H1 (cell line): ENCODE data around the gene SNRK. TPM values are rescaled to one million over a fixed set of nuclear protein-coding genes. Genes with fewer than 3 reads are reported as not detected.

Source experiments
- CTCF ChIA-PET: fragments of 300-600 bp; sonication (Branson Sonifier 250); formaldehyde crosslinking; loops from one replicate; lab custom pipeline; 2021; ENCODE audit not compliant: partially characterized antibody; lab: Charles Lee
- POLR2A ChIA-PET: fragments of 300-600 bp; sonication (Branson Sonifier 250); formaldehyde crosslinking; loops from one replicate; lab custom pipeline; 2021; ENCODE audit warnings: inconsistent platforms; ENCODE audit not compliant: partially characterized antibody; lab: Charles Lee
- DNase-seq, 2 experiments: peaks; one replicate each; pipeline versions ENCODE4 v3.0.0 to v3.0.0-alpha.2; 2010 to 2022; ENCODE audit warnings: low spot score in 2 of 2, low read depth in 1 of 2, mixed read lengths in 1 of 2
- FAIRE-seq: peaks from 2 replicates; lab custom pipeline; 2011; peaks lifted over from hg19 to GRCh38; lab: Jason Lieb, UNC
- H2AFZ ChIP-seq: 2 replicates; pipeline ENCODE4 v1.8.1; 2012; ENCODE audit warnings: low read length, inconsistent platforms
- H2AK5ac ChIP-seq: 2 replicates; pipeline ENCODE4 v1.6.1; 2013; ENCODE audit warnings: low read depth, low read length
- H2BK120ac ChIP-seq: replicated peaks from 2 replicates; pipeline ENCODE3; 2013; ENCODE audit warnings: low read depth, low read length, inconsistent platforms
- H2BK12ac ChIP-seq: 2 replicates; pipeline ENCODE4 v1.6.1; 2013; ENCODE audit warnings: low read depth, low read length
- H2BK15ac ChIP-seq: 2 replicates; pipeline ENCODE4 v1.6.1; 2013; ENCODE audit warnings: low read length
- H2BK20ac ChIP-seq: 2 replicates; pipeline ENCODE4 v1.6.1; 2013; ENCODE audit warnings: low read length
- H2BK5ac ChIP-seq: 2 replicates; pipeline ENCODE4 v1.6.1; 2013; ENCODE audit warnings: low read depth, low read length
- H3K14ac ChIP-seq: 2 replicates; pipeline ENCODE4 v1.6.1; 2013; ENCODE audit warnings: inconsistent platforms; ENCODE audit not compliant: insufficient read length
- H3K18ac ChIP-seq: 2 replicates; pipeline ENCODE4 v1.6.1; 2013; ENCODE audit warnings: low read length; ENCODE audit errors: extremely low read depth
- H3K23ac ChIP-seq: 2 replicates; pipeline ENCODE4 v1.6.1; 2013; ENCODE audit warnings: inconsistent platforms; ENCODE audit not compliant: insufficient read length
- H3K23me2 ChIP-seq: 2 replicates; pipeline ENCODE4 v1.6.1; 2013; ENCODE audit warnings: low read depth, low read length
- H3K27ac ChIP-seq: 2 replicates; pipeline ENCODE4 v1.6.1; 2011; ENCODE audit warnings: low read depth, low read length, inconsistent platforms
- H3K27me3 ChIP-seq, 4 experiments: replicated peaks in 1 of 4; 1 replicate in 1 of 4; 2 replicates in 3 of 4; pipeline versions ENCODE4 v1.6.1 to v1.8.1; 2011 to 2013; ENCODE audit warnings: low read length in 3 of 4, mild to moderate bottlenecking in 3 of 4, inconsistent platforms in 2 of 4, mixed read lengths in 2 of 4, moderate library complexity in 1 of 4; ENCODE audit not compliant: control insufficient read depth in 3 of 4, insufficient read depth in 3 of 4; ENCODE audit errors: extremely low read depth in 1 of 4
- H3K36me3 ChIP-seq, 4 experiments: 2 replicates each; pipeline versions ENCODE4 v1.6.1 to v1.8.1; 2011 to 2013; ENCODE audit warnings: mild to moderate bottlenecking in 4 of 4, low read length in 3 of 4, moderate library complexity in 2 of 4, control low read depth in 1 of 4, inconsistent platforms in 1 of 4; ENCODE audit not compliant: insufficient read depth in 4 of 4, control insufficient read depth in 2 of 4
- H3K4ac ChIP-seq: replicated peaks from 2 replicates; pipeline ENCODE3; 2013; ENCODE audit warnings: low read length, low read depth, mixed read lengths, inconsistent platforms; ENCODE audit not compliant: insufficient read length
- H3K4me1 ChIP-seq, 4 experiments: replicated peaks in 1 of 4; 1 replicate in 1 of 4; 2 replicates in 3 of 4; pipeline versions ENCODE4 v1.6.1 to v1.8.1; 2011 to 2013; ENCODE audit warnings: low read length in 3 of 4, inconsistent platforms in 2 of 4, mixed read lengths in 1 of 4; ENCODE audit not compliant: insufficient read depth in 4 of 4, control insufficient read depth in 3 of 4
- H3K4me2 ChIP-seq, 2 experiments: 2 replicates each; pipeline versions ENCODE4 v1.6.1 to v1.8.1; 2011 to 2013; ENCODE audit warnings: low read depth in 2 of 2, low read length in 2 of 2, control low read depth in 1 of 2, inconsistent platforms in 1 of 2, mild to moderate bottlenecking in 1 of 2; ENCODE audit not compliant: insufficient read depth in 1 of 2
- H3K4me3 ChIP-seq, 4 experiments: fragments of 200-600, 300-600 bp in 1 of 4; sonication (generic), shearing (Covaris generic), sonication (Bioruptor Twin) in 1 of 4; 2 replicates each; pipeline versions ENCODE4 v1.5.1 to v1.8.1; 2011 to 2016; ENCODE audit warnings: low read length in 4 of 4, low read depth in 3 of 4, control low read depth in 2 of 4, inconsistent platforms in 2 of 4, mild to moderate bottlenecking in 2 of 4, mixed read lengths in 1 of 4, moderate library complexity in 1 of 4; ENCODE audit not compliant: insufficient read depth in 2 of 4; ENCODE audit errors: extremely low read depth in 1 of 4
- H3K56ac ChIP-seq: replicated peaks from 2 replicates; pipeline ENCODE3; 2013; ENCODE audit warnings: low read depth, mild to moderate bottlenecking, mixed read lengths, low read length, inconsistent platforms; ENCODE audit not compliant: insufficient read length
- H3K79me1 ChIP-seq: 2 replicates; pipeline ENCODE4 v1.6.1; 2013; ENCODE audit warnings: low read depth, low read length, control low read depth
- H3K79me2 ChIP-seq, 2 experiments: 2 replicates each; pipeline versions ENCODE4 v1.6.1 to v1.8.1; 2012 to 2013; ENCODE audit warnings: low read length in 2 of 2, mild to moderate bottlenecking in 2 of 2, inconsistent platforms in 1 of 2; ENCODE audit not compliant: insufficient read depth in 2 of 2, control insufficient read depth in 1 of 2
- H3K9ac ChIP-seq, 4 experiments: replicated peaks in 1 of 4; 1 replicate in 1 of 4; 2 replicates in 3 of 4; pipeline versions ENCODE4 v1.6.1 to v1.8.1; 2011 to 2013; ENCODE audit warnings: low read depth in 3 of 4, low read length in 3 of 4, control low read depth in 2 of 4, mild to moderate bottlenecking in 2 of 4, moderate library complexity in 2 of 4, inconsistent platforms in 1 of 4; ENCODE audit errors: extremely low read depth in 1 of 4
- H3K9me3 ChIP-seq, 2 experiments: 2 replicates each; pipeline versions ENCODE4 v1.6.1 to v1.8.1; 2012 to 2013; ENCODE audit warnings: mild to moderate bottlenecking in 2 of 2, moderate library complexity in 2 of 2, control low read depth in 1 of 2, inconsistent platforms in 1 of 2, low read depth in 1 of 2, low read length in 1 of 2, mixed read lengths in 1 of 2; ENCODE audit not compliant: insufficient read depth in 2 of 2
- H4K20me1 ChIP-seq, 2 experiments: replicated peaks in 1 of 2; 2 replicates each; pipeline versions ENCODE3 to v1.8.1; 2011 to 2013; ENCODE audit warnings: inconsistent platforms in 2 of 2, low read length in 2 of 2, mild to moderate bottlenecking in 1 of 2; ENCODE audit not compliant: insufficient read depth in 2 of 2, control insufficient read depth in 1 of 2
- H4K5ac ChIP-seq: 2 replicates; pipeline ENCODE4 v1.6.1; 2013; ENCODE audit warnings: low read length, low read depth, mixed read lengths, inconsistent platforms; ENCODE audit not compliant: insufficient read length
- H4K8ac ChIP-seq: 2 replicates; pipeline ENCODE4 v1.8.0; 2013; ENCODE audit warnings: mild to moderate bottlenecking, moderate library complexity, low read length, inconsistent platforms; ENCODE audit not compliant: insufficient read depth; ENCODE audit errors: extremely low read depth
- H4K91ac ChIP-seq: replicated peaks from 2 replicates; pipeline ENCODE3; 2013; ENCODE audit warnings: low read length, mixed read lengths, inconsistent platforms; ENCODE audit not compliant: insufficient read length
- ASH2L ChIP-seq: fragments of 200-600, 300-600 bp; sonication (generic); IDR thresholded peaks from one replicate; pipeline ENCODE4 v1.7.1; 2017; ENCODE audit warnings: low read length
- HDAC6 ChIP-seq: IDR thresholded peaks from one replicate; pipeline ENCODE4 v1.7.1; 2012; ENCODE audit warnings: low read depth, mild to moderate bottlenecking, inconsistent platforms, low read length, moderate library complexity
- MAX ChIP-seq: IDR thresholded peaks from 2 replicates; pipeline ENCODE4 v1.6.1; 2012; ENCODE audit warnings: inconsistent platforms
- NANOG ChIP-seq: IDR thresholded peaks from 2 replicates; pipeline ENCODE4 v1.6.1; 2011; ENCODE audit warnings: low read length, low read depth, mild to moderate bottlenecking, inconsistent platforms; ENCODE audit not compliant: insufficient read depth, poor library complexity, severe bottlenecking
- RXRA ChIP-seq: IDR thresholded peaks from 2 replicates; pipeline ENCODE4 v1.6.1; 2011; ENCODE audit warnings: low read depth, mild to moderate bottlenecking, low read length, moderate library complexity; ENCODE audit not compliant: insufficient read depth
- YY1 ChIP-seq: IDR thresholded peaks from 2 replicates; pipeline ENCODE4 v1.6.1; 2011; ENCODE audit warnings: low read depth, mild to moderate bottlenecking, low read length
- WGBS, 2 experiments: shearing (Covaris generic) in 1 of 2; methylation state at CpG; one replicate each; pipeline versions ENCODE4 v1.1.6 to v1.1.7; 2013 to 2015; ENCODE audit warnings: low lambda C conversion rate in 2 of 2, mixed read lengths in 2 of 2, inconsistent platforms in 1 of 2, low coverage in 1 of 2, missing lambda C conversion rate in 1 of 2; ENCODE audit not compliant: insufficient replicate concordance in 2 of 2, insufficient coverage in 1 of 2, insufficient read length in 1 of 2; ENCODE audit errors: extremely low coverage in 1 of 2, missing lambda C conversion rate in 1 of 2; 5-methylcytosine and 5-hydroxymethylcytosine counted together
- polyA plus RNA-seq, 7 experiments: library from polyadenylated mRNA; depleted of rRNA in 3 of 7; stranded (reverse) in 5 of 7; unstranded in 2 of 7; fragments of >200 nt in 5 of 7; fragments of 200-250 nt in 2 of 7; gene quantifications; 1 replicate in 5 of 7; 2 replicates in 1 of 7; 4 replicates in 1 of 7; pipeline versions ENCODE4 v1.2.1 to v1.2.3, GENCODE V29; 2011 to 2013; ENCODE audit warnings: missing spikeins in 2 of 7, mixed read lengths in 2 of 7
- total RNA-seq: library from RNA; stranded (reverse); fragmentation: NEBNext Ultra II Directional; extraction: Animal tissue kit (Norgen Biotek cat#: 25700); gene quantifications from 2 replicates; pipeline ENCODE4 v1.2.1, GENCODE V29; 2021

SNRK gene
- total and polyA plus RNA-seq, 2 of the 8 experiments (the other 6 are each of a cell fraction or from before 2014, with no cell fraction given): 4.4 to 11.7 TPM

GRCh38 chr3:43364926-43365325 is 78.6 kb downstream of the SNRK start:
- DNase-seq (no peak), FAIRE-seq (no peak)
- H3K4me3 ChIP-seq: no peak overlapping the region
- no peak overlapping the region for H2BK5ac ChIP-seq
- H3K18ac ChIP-seq: no peak overlapping the region
- H2AFZ ChIP-seq: no peak overlapping the region
- H2AK5ac ChIP-seq: no peak overlapping the region
- H4K20me1 ChIP-seq: peaks cover 0 to 3% of the 10 kb centered on the region in 2 experiments
- no peaks in the 10 kb centered on the region for H3K79me2 ChIP-seq
- no peaks in the 10 kb centered on the region for H3K9me3 ChIP-seq
- no peak overlapping the region for H3K14ac ChIP-seq
- peaks cover 0 to 4% (median 1%) of the 10 kb centered on the region in 4 experiments; a peak in 2 of 7 replicates for H3K27me3 ChIP-seq
- H3K27ac ChIP-seq: no peak overlapping the region
- H4K8ac ChIP-seq: no peak overlapping the region
- 88% methylated on average over 14 of the region's 14 CpGs; no CpG with 5 or more reads in 1 of the 2 experiments for WGBS, 2 experiments
- no peak overlapping the region for H3K56ac ChIP-seq
- H3K4me2 ChIP-seq: no peak overlapping the region
- no peak overlapping the region for H3K9ac ChIP-seq
- no peak overlapping the region for H3K23ac ChIP-seq
- CTCF ChIA-PET: no interaction called here
- H4K91ac ChIP-seq: no peak overlapping the region
- H4K5ac ChIP-seq: no peak overlapping the region
- peaks cover 0 to 10% (median 5%) of the 10 kb centered on the region in 4 experiments; a peak in 5 of 7 replicates for H3K4me1 ChIP-seq
- H3K79me1 ChIP-seq: peaks cover 3% of the 10 kb centered on the region; the same call in 1 of the 2 replicates
- H2BK20ac ChIP-seq: no peak overlapping the region
- POLR2A ChIA-PET: no interaction called here
- no peaks in the 10 kb centered on the region for H3K23me2 ChIP-seq
- peaks cover 0 to 5% (median 0%) of the 10 kb centered on the region in 4 experiments; a peak in 2 of 8 replicates for H3K36me3 ChIP-seq
- H2BK15ac ChIP-seq: no peak overlapping the region
- H2BK12ac ChIP-seq: no peak overlapping the region
- no peak overlapping the region for H2BK120ac ChIP-seq
- H3K4ac ChIP-seq: no peak overlapping the region
- TF ChIP-seq RXRA: no peak
- TF ChIP-seq YY1: no peak
- TF ChIP-seq NANOG: no peak
- no peak for TF ChIP-seq ASH2L
- TF ChIP-seq MAX: no peak
- no peak for TF ChIP-seq HDAC6
